GM12801 (cell line): Measurements from ENCODE around the gene GRIP2.

Experiments
- CTCF ChIP-seq: IDR thresholded peaks from one replicate; pipeline ENCODE4 v1.5.1; 2011; ENCODE audit warnings: control low read depth; ENCODE audit not compliant: insufficient read length; ENCODE audit errors: extremely low read depth

The GRIP2 gene

GRCh38 chr3:14496351-14496750 is 43.8 kb downstream of the GRIP2 start:
- TF ChIP-seq CTCF, result no peak

GRCh38 chr3:14494973-14495300 is 45.2 kb downstream of the GRIP2 start:
- no peak for TF ChIP-seq CTCF

GRCh38 chr3:14494279-14494972 is 45.7 kb downstream of the GRIP2 start:
- TF ChIP-seq CTCF, result no peak

GRCh38 chr3:14492948-14493881 is 46.9 kb downstream of the GRIP2 start:
- TF ChIP-seq CTCF, result no peak

- no peak for TF ChIP-seq CTCF
These were observed 48.5 kb downstream of the GRIP2 start for GRCh38 chr3:14491396-14492190.

GRCh38 chr3:14490831-14491230 is 49.3 kb downstream of the GRIP2 start:
- no peak for TF ChIP-seq CTCF

- no peak for TF ChIP-seq CTCF
These were observed 49.9 kb downstream of the GRIP2 start for GRCh38 chr3:14490255-14490654.
